GM21528 (cell line): ENCODE measurements around the gene ITGAD.

Experiments
- ATAC-seq: cut with Tn5 transposase; IDR thresholded peaks from one replicate; pipeline ENCODE4 v1.9.1; 2021; ENCODE audit warnings: mild to moderate bottlenecking, moderate library complexity; ENCODE audit not compliant: unreplicated experiment, low FRiP score

Gene ITGAD

GRCh38 chr16:31458073-31458843 lies 65.1 kb downstream of the ITGAD start:
- ATAC-seq, result peak; percentile 10

- ATAC-seq, result peak; percentile 81
These were observed 65.9 kb downstream of the ITGAD start, which contains the start of gene ARMC5 for GRCh38 chr16:31458844-31459686. ARMC5 (plus strand) TSS chr16:31459501; CDS start chr16:31459525, 24 bp downstream.

GRCh38 chr16:31459687-31460581 lies 66.8 kb downstream of the ITGAD start:
- peak; percentile 71 for ATAC-seq

GRCh38 chr16:31460582-31461002 lies 67.5 kb downstream of the ITGAD start:
- ATAC-seq, result no peak

- ATAC-seq, result no peak
These were observed 68.2 kb downstream of the ITGAD start for GRCh38 chr16:31461201-31461920.

- ATAC-seq, result no peak
These were observed 69.0 kb downstream of the ITGAD start for GRCh38 chr16:31461921-31462804.

- ATAC-seq, result no peak
These were observed 71.2 kb downstream of the ITGAD start for GRCh38 chr16:31464348-31464769.

GRCh38 chr16:31464781-31465260 lies 71.7 kb downstream of the ITGAD start:
- no peak for ATAC-seq

- no peak for ATAC-seq
These were observed 72.7 kb downstream of the ITGAD start for GRCh38 chr16:31465788-31466370.

GRCh38 chr16:31466381-31466841 lies 73.3 kb downstream of the ITGAD start:
- no peak for ATAC-seq

- no peak for ATAC-seq
These were observed 74.1 kb downstream of the ITGAD start for GRCh38 chr16:31467151-31467773.

GRCh38 chr16:31467858-31468257 lies 74.7 kb downstream of the ITGAD start:
- no peak for ATAC-seq

- ATAC-seq, result no peak
These were observed 77.5 kb downstream of the ITGAD start for GRCh38 chr16:31470615-31471014.

GRCh38 chr16:31471241-31471874 lies 78.2 kb downstream of the ITGAD start:
- ATAC-seq, result no peak

- ATAC-seq, result no peak
These were observed 79.0 kb downstream of the ITGAD start, which contains the start of gene TGFB1I1 for GRCh38 chr16:31471875-31472708. TGFB1I1 (plus strand) TSS chr16:31472152; CDS start chr16:31472189, 37 bp downstream.

- ATAC-seq, result no peak
These were observed 79.6 kb downstream of the ITGAD start for GRCh38 chr16:31472709-31473203.
